ENCODE measurements around the gene TUFT1.
A peak's percentile ranks its signal among the peaks of the same experiment; 100 is the strongest.

The TUFT1 gene

GRCh38 chr1:151621351-151621750, 81.2 kb downstream of the TUFT1 start:
- H3K27ac ChIP-seq: peak overlapping the region; percentile 35
- no peak for TF ChIP-seq CTCF (conservative IDR thresholded peaks at IDR 0.05)

- H3K27ac ChIP-seq: no peak overlapping the region
- no peak for TF ChIP-seq CTCF (conservative IDR thresholded peaks at IDR 0.05)
Observed at GRCh38 chr1:151624783-151625182, 84.7 kb downstream of the TUFT1 start.

GRCh38 chr1:151626740-151627334, 86.7 kb downstream of the TUFT1 start:
- no peak for TF ChIP-seq CTCF (conservative IDR thresholded peaks at IDR 0.05)
- H3K27ac ChIP-seq: no peak overlapping the region

DNA sequence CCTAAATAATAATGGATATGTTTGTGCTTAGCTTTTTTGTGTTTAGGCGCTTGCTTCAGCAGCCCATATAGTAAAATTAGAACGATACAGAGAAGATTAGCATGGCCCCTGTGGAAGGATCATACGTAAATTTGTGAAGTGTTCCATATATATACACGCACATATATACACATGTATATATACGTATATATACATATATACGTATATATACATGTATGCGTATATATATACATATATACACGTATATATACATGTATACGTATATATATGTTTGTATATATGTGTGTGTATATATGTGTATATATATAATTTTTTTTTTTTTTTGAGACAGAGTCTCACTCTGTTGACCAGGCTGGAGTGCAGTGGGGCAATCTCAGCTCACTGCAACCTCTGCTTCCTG, 89.2 kb downstream of the TUFT1 start:
- no peak overlapping the region for H3K27ac ChIP-seq
- no peak for TF ChIP-seq CTCF (conservative IDR thresholded peaks at IDR 0.05)
